Measurements from ENCODE around the gene TLE4.

Gene TLE4

GRCh38 chr9:79694676-79695400 is 123.1 kb downstream of the TLE4 start:
- FAIRE-seq (no peak), DNase-seq (ENCODE audit: insufficient read length, low spot score) (no peak)
- no peak for TF ChIP-seq CTCF (IDR thresholded peaks at IDR 0.05; ENCODE audit: insufficient read depth, missing control alignments)

- FAIRE-seq = no peak
- no peak for TF ChIP-seq CTCF (IDR thresholded peaks at IDR 0.05; ENCODE audit: insufficient read depth, missing control alignments)
Measured at GRCh38 chr9:79695531-79696175, 123.9 kb downstream of the TLE4 start.

GRCh38 chr9:79698967-79699366 is 127.2 kb downstream of the TLE4 start:
- no peak for TF ChIP-seq CTCF (IDR thresholded peaks at IDR 0.05; ENCODE audit: insufficient read depth, missing control alignments)
- FAIRE-seq = no peak
- no peak for DNase-seq (ENCODE audit: insufficient read length, low spot score)

More at GRCh38 chr9:79695531-79696175, 123.9 kb downstream of the TLE4 start:
- DNase-seq (ENCODE audit: insufficient read length, low spot score) = no peak

GRCh38 chr9:79699479-79699878 is 127.7 kb downstream of the TLE4 start:
- no peak for TF ChIP-seq CTCF (IDR thresholded peaks at IDR 0.05; ENCODE audit: insufficient read depth, missing control alignments)
- FAIRE-seq (no peak), DNase-seq (ENCODE audit: insufficient read length, low spot score) (no peak)

GRCh38 chr9:79700607-79701360 is 129.0 kb downstream of the TLE4 start:
- no peak for TF ChIP-seq CTCF (IDR thresholded peaks at IDR 0.05; ENCODE audit: insufficient read depth, missing control alignments)
- DNase-seq (ENCODE audit: insufficient read length, low spot score) (no peak), FAIRE-seq (no peak)

- FAIRE-seq (no peak), DNase-seq (ENCODE audit: insufficient read length, low spot score) (no peak)
- no peak for TF ChIP-seq CTCF (IDR thresholded peaks at IDR 0.05; ENCODE audit: insufficient read depth, missing control alignments)
Measured at GRCh38 chr9:79701651-79702050, 129.9 kb downstream of the TLE4 start.

Data from D721Med (cell line).